Smooth muscle cell (in vitro differentiated cells): ENCODE data around the gene IGF2R. TPM values are rescaled to one million over a fixed set of nuclear protein-coding genes. Genes with fewer than 3 reads are reported as not detected.
"Not testable (repeated sequence)": the region's sequence is repeated elsewhere in the genome, so short reads cannot be mapped to it uniquely, and the experiment has no call there.

Source experiments
- DNase-seq: peaks from one replicate; lab custom pipeline; 2025; ENCODE audit not compliant: unreplicated experiment; lab: John Stamatoyannopoulos, UW
- H2AFZ ChIP-seq: fragments of 200-600 bp; sonication (generic); 2 replicates; pipeline ENCODE4 v1.6.0; 2016; ENCODE audit warnings: antibody characterized with exemption, low read depth, mild to moderate bottlenecking
- H3F3A ChIP-seq: fragments of 200-600 bp; sonication (generic); 2 replicates; pipeline ENCODE4 v1.6.0; 2017; ENCODE audit warnings: antibody characterized with exemption, low read depth
- H3K27ac ChIP-seq: fragments of 200-600 bp; sonication (generic); 2 replicates; pipeline ENCODE4 v1.5.1; 2016; ENCODE audit warnings: low read depth, mild to moderate bottlenecking
- H3K27me3 ChIP-seq: fragments of 200-600 bp; sonication (generic); 2 replicates; pipeline ENCODE4 v1.6.1; 2016; ENCODE audit warnings: low read depth, mild to moderate bottlenecking
- H3K36me3 ChIP-seq: fragments of 200-600 bp; sonication (generic); 2 replicates; pipeline ENCODE4 v1.5.1; 2016; ENCODE audit warnings: low read depth
- H3K4me1 ChIP-seq: fragments of 200-600 bp; sonication (generic); 2 replicates; pipeline ENCODE4 v1.5.1; 2016; ENCODE audit warnings: low read depth
- H3K4me2 ChIP-seq: fragments of 200-600 bp; sonication (generic); 2 replicates; pipeline ENCODE4 v1.6.0; 2016; ENCODE audit warnings: mild to moderate bottlenecking
- H3K4me3 ChIP-seq: fragments of 200-600 bp; sonication (generic); 2 replicates; pipeline ENCODE4 v1.5.1; 2016; ENCODE audit warnings: mild to moderate bottlenecking
- H3K79me2 ChIP-seq: fragments of 200-600 bp; sonication (generic); 2 replicates; pipeline ENCODE4 v1.6.0; 2016; ENCODE audit warnings: low read depth, mild to moderate bottlenecking
- H3K9ac ChIP-seq: fragments of 200-600 bp; sonication (generic); 2 replicates; pipeline ENCODE4 v1.6.0; 2016; ENCODE audit warnings: low read depth
- H3K9me3 ChIP-seq: fragments of 200-600 bp; sonication (generic); replicated peaks from 2 replicates; pipeline ENCODE4 v1.5.1; 2016; ENCODE audit warnings: low read depth
- H4K20me1 ChIP-seq: fragments of 200-600 bp; sonication (generic); 2 replicates; pipeline ENCODE4 v1.6.0; 2016; ENCODE audit warnings: low read depth
- WGBS: methylation state at CpG from one replicate; pipeline ENCODE4 v1.1.7; 2016; ENCODE audit warnings: low lambda C conversion rate; 5-methylcytosine and 5-hydroxymethylcytosine counted together
- polyA plus RNA-seq: library from polyadenylated mRNA; unstranded; fragments of >200 nt; fragmentation: Nextera tagmentation; extraction: Ambion mirVana; gene quantifications from 2 replicates; pipeline ENCODE4 v1.2.1, GENCODE V29; 2016
- total RNA-seq: library from RNA; depleted of rRNA; stranded (reverse); fragments of >200 nt; gene quantifications from 2 replicates; pipeline ENCODE4 v1.2.3, GENCODE V29; 2014
- TF ChIP-seq, protein P1 (sequence below): fragments of 200-600 bp; sonication (generic); IDR thresholded peaks from 2 replicates; pipeline ENCODE4 v1.5.1; 2017; ENCODE audit warnings: borderline replicate concordance, mild to moderate bottlenecking, antibody characterized with exemption; ENCODE audit not compliant: insufficient read depth, poor library complexity, severe bottlenecking

The IGF2R gene
- total and polyA plus RNA-seq, 2 experiments from 2014 or later = 44.7 to 77.4 TPM

DNA sequence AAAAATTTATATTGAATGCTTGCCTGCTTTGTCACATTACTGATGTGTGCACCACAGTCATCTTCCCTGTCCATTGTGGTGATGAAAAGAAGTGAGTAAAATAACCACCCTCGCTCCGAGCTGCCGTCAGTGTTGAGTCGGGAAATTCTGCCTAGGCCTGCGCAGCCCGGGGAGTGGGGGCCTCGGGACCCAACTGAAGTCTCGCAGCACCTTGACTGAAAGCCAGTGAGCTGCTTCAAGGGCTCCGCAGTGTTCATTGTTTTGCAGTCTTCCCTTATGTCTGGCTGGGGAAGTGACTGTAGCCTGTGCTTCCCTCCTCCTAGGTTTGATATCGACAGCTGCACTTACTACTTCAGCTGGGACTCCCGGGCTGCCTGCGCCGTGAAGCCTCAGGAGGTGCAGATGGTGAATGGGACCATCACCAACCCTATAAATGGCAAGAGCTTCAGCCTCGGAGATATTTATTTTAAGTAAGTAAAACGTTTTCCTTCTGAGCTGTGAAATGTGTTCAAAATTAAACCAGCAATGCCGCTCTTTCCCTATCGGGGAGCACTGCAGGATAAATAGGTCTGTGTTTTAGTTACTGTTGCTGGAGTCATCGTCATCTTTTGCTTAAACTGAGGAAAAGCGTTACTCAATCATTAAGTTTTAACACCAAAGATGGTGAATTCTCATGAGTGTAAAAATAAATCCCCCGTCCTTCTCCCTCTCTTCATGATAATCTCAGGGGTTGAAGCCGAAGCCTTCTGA, 120.1 kb downstream of the IGF2R start:
- peaks cover 13% of the 10 kb centered on the region for H3K36me3 ChIP-seq
- peaks cover 5% of the 10 kb centered on the region for H4K20me1 ChIP-seq
- TF ChIP-seq, protein P1, sequence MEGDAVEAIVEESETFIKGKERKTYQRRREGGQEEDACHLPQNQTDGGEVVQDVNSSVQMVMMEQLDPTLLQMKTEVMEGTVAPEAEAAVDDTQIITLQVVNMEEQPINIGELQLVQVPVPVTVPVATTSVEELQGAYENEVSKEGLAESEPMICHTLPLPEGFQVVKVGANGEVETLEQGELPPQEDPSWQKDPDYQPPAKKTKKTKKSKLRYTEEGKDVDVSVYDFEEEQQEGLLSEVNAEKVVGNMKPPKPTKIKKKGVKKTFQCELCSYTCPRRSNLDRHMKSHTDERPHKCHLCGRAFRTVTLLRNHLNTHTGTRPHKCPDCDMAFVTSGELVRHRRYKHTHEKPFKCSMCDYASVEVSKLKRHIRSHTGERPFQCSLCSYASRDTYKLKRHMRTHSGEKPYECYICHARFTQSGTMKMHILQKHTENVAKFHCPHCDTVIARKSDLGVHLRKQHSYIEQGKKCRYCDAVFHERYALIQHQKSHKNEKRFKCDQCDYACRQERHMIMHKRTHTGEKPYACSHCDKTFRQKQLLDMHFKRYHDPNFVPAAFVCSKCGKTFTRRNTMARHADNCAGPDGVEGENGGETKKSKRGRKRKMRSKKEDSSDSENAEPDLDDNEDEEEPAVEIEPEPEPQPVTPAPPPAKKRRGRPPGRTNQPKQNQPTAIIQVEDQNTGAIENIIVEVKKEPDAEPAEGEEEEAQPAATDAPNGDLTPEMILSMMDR = no peak
- H3K27ac ChIP-seq = peak overlapping the region; percentile 40
- WGBS = 86% methylated on average over 21 of the region's 21 CpGs
- no peaks in the 10 kb centered on the region for H3K4me1 ChIP-seq
- H3K9me3 ChIP-seq = no peaks in the 10 kb centered on the region
- no peak overlapping the region for H3K9ac ChIP-seq
- no peak overlapping the region for H3K4me2 ChIP-seq
- H3K27me3 ChIP-seq = no peaks in the 10 kb centered on the region
- H2AFZ ChIP-seq = no peak overlapping the region
- H3K4me3 ChIP-seq = no peak overlapping the region
- H3F3A ChIP-seq = no peaks in the 10 kb centered on the region
- DNase-seq = no peak
- no peaks in the 10 kb centered on the region for H3K79me2 ChIP-seq

GRCh38 chr6:160089534-160089897, 120.6 kb downstream of the IGF2R start:
- Histone ChIP-seq H3K9ac (no peak overlapping the region), H3K4me2 (no peak overlapping the region), H4K20me1 (peaks cover 5% of the 10 kb centered on the region), H3K79me2 (no peaks in the 10 kb centered on the region), H3K27ac (no peak overlapping the region), H3K36me3 (peaks cover 18% of the 10 kb centered on the region), H3K9me3 (no peaks in the 10 kb centered on the region), H3F3A (no peaks in the 10 kb centered on the region), H3K27me3 (no peaks in the 10 kb centered on the region), H3K4me3 (no peak overlapping the region), H2AFZ (no peak overlapping the region), H3K4me1 (no peaks in the 10 kb centered on the region)
- no peak for DNase-seq
- 95% methylated on average over 7 of the region's 7 CpGs for WGBS
- TF ChIP-seq, protein P1 = no peak

GRCh38 chr6:160090442-160091239, 121.8 kb downstream of the IGF2R start:
- not testable (repeated sequence) for H3K4me3 ChIP-seq, H4K20me1 ChIP-seq, H3K4me2 ChIP-seq, H3K27me3 ChIP-seq, H3K4me1 ChIP-seq, H3F3A ChIP-seq, H3K9me3 ChIP-seq, H3K79me2 ChIP-seq, H2AFZ ChIP-seq, DNase-seq, H3K9ac ChIP-seq, H3K27ac ChIP-seq
- WGBS = 99% methylated on average over 28 of the region's 32 CpGs
- H3K36me3 ChIP-seq = peaks cover 18% of the 10 kb centered on the region

DNA sequence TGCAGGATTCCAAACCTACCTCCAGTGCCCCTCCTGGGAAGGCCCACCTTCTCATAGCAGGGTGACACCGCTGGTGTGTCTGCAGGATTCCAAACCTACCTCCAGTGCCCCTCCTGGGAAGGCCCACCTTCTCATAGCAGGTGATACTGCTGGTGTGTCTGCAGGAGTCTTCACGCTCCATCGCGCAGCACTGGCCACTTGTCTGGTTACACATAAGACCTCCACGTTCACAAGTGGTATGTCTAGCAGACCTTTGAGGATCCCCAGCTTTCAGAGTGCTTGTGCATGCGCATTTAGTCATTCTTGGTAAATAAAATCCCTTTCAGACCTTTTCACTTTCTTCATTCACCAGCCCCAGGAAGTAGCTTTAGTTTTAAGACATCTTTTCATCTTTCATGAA, 123.3 kb downstream of the IGF2R start:
- 97% methylated on average over 6 of the region's 6 CpGs for WGBS

More for the DNA sequence above, 123.3 kb downstream of the IGF2R start:
- not testable (repeated sequence) for H4K20me1 ChIP-seq, DNase-seq, H3K4me3 ChIP-seq, H2AFZ ChIP-seq, H3K27ac ChIP-seq, H3K9ac ChIP-seq, H3K27me3 ChIP-seq, H3K79me2 ChIP-seq, H3K4me2 ChIP-seq, H3K4me1 ChIP-seq, H3F3A ChIP-seq, H3K9me3 ChIP-seq
- peaks cover 22% of the 10 kb centered on the region for H3K36me3 ChIP-seq
